Muscle of arm (tissue), 12 donors: Measurements from ENCODE around the gene SLC41A2. TPM values are rescaled to one million over a fixed set of nuclear protein-coding genes. Genes with fewer than 3 reads are reported as not detected.
"Not testable (repeated sequence)": the region's sequence is repeated elsewhere in the genome, so short reads cannot be mapped to it uniquely, and the experiment has no call there.

ENCODE experiments used
- DNase-seq: peaks from one replicate; pipeline ENCODE4 v3.0.0-alpha.2; 2013
- polyA plus RNA-seq, 12 donors: library from polyadenylated mRNA; unstranded; fragments of 120-200 nt; gene quantifications; one replicate each; pipeline ENCODE4 v1.2.1, GENCODE V29; 2013; ENCODE audit not compliant: insufficient read length in 12 of 12

SLC41A2 gene
- polyA plus RNA-seq, 12 donors = 2.4 to 6.7 (median 3.4) TPM; not detected in 1

DNA sequence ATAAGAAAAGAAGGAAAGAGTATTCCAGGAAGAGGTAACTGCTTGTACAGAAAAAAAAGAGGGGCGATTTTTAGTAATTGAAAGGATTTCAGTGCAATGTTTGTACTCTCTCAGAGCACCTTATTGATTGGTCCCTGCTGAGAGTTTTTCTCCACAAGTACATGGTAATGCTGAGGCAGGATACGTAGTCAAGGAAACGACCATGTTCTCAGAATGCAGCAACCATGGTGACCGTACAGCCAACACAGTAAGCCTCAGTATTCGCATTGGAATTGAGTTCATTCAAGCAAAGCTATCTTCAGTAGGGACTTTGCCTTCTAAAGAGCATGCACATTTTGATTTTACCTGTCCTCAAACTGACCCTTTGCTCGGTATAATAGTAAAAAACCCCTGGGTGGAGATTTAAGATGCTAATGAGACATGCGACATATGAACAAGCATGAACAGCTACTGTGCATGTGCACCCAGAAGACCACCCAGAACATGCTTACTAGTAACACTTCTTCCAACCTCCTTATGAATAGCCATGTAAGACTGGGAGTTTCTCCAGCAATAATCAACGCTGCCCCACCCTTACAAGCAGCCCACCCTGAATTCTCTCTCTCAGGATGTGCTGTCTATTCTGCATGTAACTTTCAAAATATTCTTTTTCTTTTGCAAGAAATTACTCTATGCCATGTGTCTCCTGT lies 6.2 kb upstream of the SLC41A2 start:
- DNase-seq = no peak

GRCh38 chr12:104963757-104964156 lies 5.7 kb upstream of the SLC41A2 start:
- DNase-seq = no peak

DNA sequence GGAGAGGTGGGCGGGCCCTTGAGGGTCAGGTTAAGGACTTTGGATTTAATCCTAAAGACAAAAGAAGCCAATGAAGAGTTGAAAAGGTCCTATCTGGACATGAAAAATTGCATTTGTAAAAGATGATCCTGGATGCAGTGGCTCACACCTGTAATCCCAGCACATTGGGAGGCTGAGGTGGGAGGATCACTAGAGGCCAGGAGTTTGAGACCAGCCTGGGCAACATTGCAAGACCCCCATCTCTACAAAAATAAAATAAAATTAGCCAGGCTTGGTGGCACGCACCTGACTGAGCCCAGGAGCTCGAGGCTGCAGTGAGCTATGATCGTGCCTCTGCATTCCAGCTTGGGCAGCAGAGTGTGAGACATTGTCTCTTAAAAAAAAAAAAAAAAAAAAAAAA lies 2.4 kb upstream of the SLC41A2 start:
- no peak for DNase-seq

GRCh38 chr12:104959335-104959841 lies 1.3 kb upstream of the SLC41A2 start:
- DNase-seq = peak; percentile 27

DNA sequence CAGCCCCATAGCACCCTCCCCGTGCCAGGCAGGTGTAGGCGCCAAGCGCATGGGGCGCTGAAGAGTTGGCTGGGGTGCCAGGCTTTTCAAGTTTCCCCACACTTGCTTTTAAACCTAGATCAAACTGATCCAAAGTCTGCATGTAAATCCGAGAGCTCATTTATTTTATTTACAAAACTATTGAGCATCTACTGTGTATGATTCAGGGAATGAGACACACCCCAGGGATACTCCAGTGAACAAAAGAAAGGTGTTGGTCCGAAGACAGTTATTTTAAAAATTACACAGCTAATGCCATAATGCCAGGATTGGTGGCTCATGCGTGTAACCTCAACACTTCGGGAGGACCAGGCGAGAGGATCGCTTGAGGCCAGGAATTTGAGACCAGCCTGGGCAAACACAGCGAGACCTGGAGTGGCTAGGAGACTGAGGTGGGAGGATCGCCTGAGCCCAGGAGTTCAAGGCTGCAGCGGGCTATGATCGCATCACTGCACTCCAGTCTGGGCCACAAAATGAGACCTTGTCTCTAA lies 780 bp upstream of the SLC41A2 start:
- no peak for DNase-seq

- DNase-seq = no peak
Measured at GRCh38 chr12:104957719-104958000, 430 bp downstream of the SLC41A2 start.

DNA sequence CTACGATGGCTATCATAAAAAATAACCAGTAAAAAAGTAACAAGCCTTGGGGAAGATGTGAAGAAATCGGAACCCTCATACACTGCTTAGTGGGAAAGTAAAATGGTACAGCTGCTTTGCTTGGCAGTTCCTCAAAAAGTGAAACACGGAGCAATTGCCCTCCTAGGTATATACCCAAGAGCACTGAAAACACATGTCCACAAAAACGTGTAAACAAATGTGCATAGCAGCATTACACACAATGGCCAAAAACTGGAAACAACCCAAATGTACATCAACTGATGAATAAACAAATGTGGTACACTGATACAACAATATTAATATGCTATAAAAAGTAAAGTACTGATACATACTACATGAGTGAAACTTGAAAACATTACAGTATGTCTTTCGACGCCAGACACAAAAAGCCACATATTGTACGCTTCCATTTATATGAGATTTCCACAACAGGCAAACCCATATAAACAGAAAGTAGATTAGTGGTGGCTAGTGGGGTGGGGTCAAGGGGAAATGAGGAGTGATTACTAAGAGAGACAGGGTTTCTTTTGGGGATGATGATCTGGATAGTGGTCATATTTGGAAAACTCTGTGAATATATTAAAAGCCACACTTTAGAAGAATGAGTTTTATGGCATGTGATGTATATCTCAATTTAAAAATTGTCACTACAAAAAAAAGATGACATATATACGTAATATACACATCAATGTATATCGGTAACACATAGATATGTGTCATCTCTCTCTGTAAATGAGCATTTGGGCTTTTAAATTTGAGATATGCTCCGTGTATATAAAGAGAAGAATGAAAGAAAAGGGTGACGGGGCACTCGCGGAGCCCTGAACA lies 996 bp downstream of the SLC41A2 start:
- DNase-seq = no peak

DNA sequence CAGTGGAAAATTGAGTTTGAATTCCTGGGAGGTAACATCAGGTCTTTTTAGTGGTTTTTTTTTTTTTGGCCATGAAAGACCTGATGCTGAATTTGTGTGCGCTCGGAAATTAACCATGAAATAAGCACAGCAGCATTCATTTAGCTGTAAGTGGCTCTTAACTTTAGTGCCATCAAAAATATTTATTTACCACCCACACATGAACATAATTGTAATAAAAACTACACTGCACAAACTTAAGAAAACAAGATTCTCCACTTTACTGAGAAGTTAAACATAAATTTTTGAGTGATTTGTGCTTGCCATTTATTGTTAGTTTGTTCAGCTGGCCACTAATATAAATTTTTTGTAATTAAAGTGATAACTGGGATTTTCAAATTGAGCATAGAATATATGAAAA lies 2.4 kb downstream of the SLC41A2 start:
- DNase-seq = no peak

DNA sequence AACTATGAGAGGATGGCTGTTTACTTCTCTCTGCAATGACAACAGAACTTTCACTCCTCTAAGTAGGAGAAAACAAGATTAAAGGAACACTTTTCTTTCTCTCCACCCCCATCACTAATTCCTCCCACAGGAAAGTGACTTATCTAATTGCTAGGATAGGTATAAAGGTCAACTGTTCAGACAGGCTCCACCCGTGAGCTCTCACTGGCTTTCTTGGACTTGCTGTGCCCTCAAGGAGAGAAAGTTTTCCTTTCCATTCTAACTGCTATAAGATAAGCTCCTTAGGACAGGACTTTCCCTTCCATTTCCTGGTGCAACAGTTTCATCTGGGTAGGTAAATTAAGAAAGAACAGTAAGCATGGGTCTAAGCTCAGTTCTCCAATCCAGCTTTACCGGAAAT lies 4.8 kb downstream of the SLC41A2 start:
- no peak for DNase-seq

- no peak for DNase-seq
Measured at GRCh38 chr12:104952816-104953215, 5.3 kb downstream of the SLC41A2 start.

DNA sequence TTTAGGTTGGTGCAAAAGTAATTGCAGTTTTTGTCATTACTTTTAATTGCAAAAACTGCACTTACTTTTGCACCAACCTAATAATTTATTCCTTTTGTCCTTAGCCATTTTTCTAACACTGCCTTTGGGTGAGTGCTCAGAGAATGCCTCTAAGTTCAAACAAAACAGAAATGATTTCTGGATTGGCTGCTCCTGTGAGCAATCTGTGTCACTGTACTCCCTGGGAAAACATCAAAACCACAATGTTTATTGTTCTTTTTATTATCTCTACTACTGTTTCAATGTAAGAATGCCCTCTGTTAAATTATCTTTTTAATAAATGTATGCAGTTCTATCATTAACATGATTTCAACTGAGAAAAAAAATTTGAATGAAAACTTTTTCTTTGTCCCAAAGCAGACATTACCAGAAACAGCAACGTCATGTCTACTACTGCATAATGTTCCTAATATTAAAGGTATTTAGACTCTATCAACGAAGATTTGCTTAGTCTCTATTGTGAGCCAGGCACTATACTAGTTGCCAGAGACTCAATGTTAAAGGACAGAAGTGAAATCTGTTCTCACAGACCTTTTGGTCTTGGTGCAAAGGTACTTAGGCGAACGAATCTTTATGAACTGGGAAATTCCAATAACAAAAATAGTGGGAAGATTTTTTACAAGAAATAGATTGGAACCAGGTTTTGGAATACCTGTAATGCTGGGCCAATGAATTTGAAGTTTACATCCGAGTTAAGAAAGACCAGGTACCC lies 6.2 kb downstream of the SLC41A2 start:
- DNase-seq = no peak

GRCh38 chr12:104948716-104949115 lies 9.4 kb downstream of the SLC41A2 start:
- not testable (repeated sequence) for DNase-seq

DNA sequence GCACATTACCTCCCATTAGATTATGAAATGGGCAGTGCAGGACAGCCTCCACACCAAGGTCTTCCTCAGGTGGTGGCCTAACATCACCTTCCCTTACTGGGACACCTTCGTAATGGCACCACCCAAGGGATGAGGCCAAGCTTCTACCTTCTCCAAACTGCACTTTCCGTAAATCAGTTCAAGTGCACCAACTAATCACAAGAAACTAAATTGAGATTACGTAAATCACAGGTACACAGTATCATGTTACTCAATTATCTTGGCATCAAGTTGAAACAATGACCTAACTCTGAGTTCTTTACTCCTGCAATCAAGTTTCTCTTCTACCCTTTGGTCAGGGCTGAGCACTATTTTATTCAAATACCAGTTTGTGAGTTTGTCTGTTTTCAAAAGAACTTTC lies 13.8 kb downstream of the SLC41A2 start:
- DNase-seq = no peak

DNA sequence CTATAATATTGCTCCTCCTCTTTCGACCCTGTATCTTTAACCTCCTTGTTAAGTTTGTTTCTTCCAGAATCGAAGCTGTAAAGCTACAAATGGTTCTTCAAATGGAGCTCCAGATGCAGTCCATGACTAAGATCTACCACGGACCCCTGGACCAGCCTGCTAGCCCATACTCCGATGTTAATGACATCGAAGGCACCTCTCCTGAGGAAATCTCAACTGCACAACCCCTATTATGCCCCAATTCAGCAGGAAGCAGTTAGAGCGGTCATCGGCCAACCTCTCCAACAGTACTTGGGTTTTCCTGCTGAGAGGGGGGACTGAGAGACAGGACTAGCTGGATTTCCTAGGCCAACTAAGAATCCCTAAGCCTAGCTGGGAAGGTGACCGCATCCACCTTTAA lies 14.7 kb downstream of the SLC41A2 start:
- not testable (repeated sequence) for DNase-seq

- no peak for DNase-seq
Measured at GRCh38 chr12:104942075-104942474, 16.0 kb downstream of the SLC41A2 start.

DNA sequence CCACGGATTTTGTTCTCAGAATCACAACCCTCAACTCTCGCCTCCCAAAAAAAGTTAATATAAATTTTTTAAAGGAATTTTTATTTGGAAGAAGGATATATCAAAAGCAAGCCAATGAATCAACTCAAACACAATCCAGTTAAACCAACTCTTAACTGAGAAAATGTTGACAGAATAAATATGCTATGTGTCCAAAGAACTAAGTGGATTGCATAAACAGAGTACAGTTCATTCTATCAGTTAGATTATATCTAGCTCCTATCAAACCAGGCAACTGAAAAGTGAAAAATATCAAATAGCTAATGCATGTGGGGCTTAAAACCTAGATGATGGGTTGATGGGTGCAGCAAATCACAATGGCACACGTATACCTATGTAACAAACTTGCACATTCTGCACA lies 16.6 kb downstream of the SLC41A2 start:
- DNase-seq = no peak

GRCh38 chr12:104939089-104939488 lies 19.0 kb downstream of the SLC41A2 start:
- no peak for DNase-seq

GRCh38 chr12:104938371-104938770 lies 19.7 kb downstream of the SLC41A2 start:
- no peak for DNase-seq

DNA sequence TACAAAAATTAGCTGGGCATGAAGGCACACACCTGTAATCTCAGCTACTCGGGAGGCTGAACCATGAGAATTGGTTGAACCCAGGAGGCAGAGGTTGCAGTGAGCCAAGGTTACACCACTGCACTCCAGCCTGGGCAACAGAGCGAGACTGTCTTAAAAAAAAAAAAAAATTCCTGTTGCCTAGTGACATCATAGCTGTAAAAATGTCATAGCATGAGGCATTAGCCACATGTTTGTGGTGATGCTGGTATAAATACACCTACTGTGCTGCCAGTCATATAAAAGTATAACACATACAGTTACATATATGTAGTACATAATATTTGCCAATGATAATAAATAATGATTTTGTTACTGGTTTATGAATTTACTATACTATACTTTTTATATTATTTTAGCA lies 22.2 kb downstream of the SLC41A2 start:
- DNase-seq = no peak

DNA sequence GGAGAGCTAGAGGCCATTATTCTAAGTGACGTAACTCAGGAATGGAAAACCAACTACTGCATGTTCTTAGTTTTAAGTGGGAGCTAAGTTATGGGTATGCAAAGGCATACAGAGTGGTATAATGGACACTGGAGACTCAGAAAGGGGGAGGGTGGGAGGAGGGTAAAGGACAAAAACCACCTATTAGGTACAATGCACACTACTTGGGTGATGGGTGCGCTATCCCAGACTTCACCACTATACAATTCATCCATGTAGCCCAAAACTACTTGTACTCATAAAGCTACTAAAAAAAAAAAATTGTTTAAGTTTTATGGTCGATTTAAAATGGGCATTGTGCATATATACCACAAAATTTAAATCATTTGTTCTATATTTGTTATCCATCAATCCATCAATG lies 24.3 kb downstream of the SLC41A2 start:
- DNase-seq = no peak

- DNase-seq = no peak
Measured at GRCh38 chr12:104933128-104933527, 25.0 kb downstream of the SLC41A2 start.
